Cerebellar cortex (tissue), 1 donor: ENCODE results near the gene PCSK4.
"Not testable (repeated sequence)": the region's sequence is repeated elsewhere in the genome, so short reads cannot be mapped to it uniquely, and the experiment has no call there.

ENCODE experiments used
- DNase-seq: peaks from one replicate; pipeline ENCODE4 v3.0.0-alpha.2; 2015; ENCODE audit warnings: low spot score

The PCSK4 gene

DNA sequence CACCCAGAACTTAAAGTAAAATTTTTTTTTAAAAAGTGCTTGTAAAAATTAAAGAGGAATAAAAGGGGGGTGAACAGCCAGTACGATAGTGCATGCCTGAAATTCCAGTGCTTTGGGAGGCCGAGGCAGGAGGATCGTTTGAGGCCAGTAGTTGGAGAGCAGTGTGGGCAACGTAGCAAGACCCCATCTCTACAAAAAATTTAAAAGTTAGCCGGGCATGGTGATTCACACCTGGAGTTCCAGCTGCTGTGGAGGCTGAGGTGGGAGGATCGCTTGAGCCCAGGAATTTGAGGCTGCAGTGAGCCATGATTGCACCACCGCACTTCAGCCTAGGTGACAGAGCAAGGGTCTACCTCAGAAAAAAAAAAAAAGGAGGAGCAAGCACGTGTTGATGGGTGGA lies 14.9 kb upstream of the PCSK4 start:
- DNase-seq, result no peak

DNA sequence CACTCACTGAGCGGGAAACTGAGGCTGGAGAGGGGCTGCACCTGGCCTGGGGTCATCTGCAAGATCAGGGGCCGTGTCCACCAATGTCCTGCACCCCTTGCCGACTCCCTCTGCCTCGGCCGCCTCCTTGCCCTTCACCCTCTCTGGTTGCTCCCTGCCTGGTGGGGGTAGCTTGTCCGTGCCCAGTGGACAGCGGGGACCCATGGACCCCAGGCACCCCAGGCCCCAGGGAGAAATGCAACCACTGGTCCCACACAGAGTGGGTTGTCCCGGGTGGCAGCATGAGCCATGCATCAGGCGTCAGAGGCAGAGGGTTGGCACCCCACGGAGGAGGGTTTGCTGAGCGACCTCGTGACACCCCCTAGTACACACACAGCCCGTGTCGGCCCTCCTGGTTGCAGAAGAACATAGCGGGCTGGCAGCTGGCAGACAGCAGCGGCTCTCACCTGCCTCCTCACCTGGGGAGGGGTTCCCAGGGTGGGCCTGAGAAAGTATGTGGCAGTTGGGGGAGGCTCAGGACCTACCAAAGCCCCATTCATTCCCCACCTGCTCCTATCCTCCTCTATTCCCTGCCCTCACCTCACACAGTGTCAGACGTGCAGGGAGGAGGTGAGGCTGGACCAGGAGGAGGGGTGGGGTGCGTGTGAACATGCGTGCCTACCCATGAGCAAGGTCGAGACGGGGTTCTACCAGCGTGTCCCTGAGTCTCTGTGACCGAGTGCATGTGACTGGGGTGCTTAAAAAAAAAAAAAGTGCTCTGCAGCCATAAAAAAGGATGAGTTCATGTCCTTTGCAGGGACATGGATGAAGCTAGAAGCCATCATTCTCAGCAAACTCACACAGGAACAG lies 14.0 kb upstream of the PCSK4 start:
- DNase-seq, result no peak

DNA sequence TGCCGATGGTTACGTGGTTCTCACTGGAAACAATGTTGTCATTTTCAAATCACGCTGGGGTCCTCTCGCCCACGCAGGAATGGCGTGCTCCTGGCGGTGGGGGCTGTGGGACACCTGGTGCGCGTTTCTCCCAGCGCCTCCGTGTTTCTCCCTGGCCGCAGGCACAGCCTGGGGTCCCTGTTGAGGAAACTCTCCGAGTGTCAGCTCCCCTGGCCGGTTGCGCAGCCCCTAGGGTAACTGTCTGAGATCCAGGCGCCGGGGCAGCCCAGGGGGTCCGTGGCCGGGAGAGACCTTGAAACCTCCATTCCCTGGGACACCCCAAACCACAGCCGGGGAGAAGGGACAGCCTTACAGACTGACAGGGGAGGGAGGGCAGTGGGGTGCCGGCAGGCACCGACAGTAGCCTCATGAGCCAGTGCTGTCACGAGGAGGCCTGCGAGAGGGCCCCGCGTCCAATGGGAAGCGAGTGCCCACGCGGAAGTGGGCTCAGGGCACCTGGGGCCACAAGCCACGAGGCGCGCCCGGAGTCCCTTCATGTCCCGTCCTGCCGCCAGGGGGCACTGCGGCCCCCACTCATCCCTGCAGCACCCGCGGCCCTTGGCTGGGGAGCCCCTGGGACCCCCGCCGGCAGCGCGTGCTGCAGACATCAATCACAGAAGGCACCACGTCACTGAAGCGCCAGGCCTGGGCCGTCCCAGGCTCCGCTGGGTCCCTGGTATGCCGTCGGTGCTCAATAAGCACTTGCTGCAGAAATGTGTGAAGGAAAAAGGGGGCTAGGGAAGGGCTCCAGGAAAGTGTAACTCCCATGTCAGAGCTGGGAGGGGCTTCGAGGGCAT lies 13.2 kb upstream of the PCSK4 start:
- DNase-seq, result no peak

DNA sequence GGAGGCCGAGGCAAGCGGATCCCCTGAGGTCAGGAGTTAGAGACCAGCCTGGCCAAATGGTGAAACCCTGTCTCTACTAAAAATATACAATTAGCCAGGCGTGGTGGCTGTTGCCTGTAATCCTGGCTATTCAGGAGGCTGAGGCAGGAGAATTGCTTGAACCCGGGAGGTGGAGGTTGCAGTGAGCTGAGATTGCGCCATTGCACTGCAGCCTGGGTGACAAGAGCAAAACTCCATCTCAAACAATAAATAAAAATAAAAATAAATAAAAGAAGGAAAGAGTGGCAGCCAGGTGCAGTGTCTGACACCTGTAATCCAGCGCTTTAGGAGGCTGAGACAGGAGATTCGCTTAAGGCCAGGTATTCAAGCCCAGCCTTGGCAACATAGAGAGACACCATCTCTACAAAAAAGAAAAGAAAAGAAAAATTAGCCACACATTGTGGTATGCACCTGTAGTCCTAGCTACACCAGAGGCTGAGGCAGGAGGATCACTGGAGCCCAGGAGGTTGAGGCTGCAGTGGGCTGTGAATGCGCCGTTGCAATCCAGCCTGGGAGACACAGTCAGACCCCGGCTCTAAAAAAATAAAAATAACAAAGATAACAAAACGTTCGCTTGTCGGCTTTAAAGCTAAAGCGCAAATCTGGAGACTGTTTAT lies 12.4 kb upstream of the PCSK4 start:
- no peak for DNase-seq

DNA sequence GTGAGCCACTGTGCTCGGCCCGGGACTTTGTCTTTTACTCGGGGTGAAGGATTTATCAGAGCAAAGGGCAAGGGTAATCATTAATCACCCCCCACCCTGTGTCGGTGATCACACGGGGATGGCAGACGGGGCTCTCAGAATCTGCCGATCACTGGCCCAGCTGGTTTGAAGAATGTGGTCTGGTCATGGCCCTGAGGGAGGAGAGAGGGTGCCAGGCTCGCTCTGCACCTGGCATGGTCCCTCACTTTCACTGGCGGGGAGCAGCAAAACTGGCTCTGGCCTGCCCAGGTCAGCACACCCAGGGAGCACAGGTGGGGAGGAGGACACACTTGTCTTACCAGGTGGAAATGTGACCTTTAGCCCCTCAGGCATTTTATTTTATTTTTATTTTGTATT lies 11.0 kb upstream of the PCSK4 start:
- no peak for DNase-seq

DNA sequence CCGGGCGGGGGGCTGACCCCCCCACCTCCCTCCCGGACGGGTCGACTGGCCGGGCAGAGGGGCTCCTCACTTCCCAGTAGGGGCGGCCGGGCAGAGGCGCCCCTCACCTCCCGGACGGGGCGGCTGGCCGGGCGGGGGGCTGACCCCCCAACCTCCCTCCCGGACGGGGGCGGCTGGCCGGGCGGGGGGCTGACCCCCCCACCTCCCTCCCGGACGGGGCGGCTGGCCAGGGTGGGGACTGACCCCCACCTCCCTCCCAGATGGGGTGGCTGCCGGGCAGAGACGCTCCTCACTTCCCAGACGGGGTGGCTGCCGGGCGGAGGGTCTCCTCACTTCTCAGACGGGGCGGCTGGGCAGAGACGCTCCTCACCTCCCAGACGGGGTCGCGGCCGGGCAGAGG lies 9.1 kb upstream of the PCSK4 start:
- not testable (repeated sequence) for DNase-seq

DNA sequence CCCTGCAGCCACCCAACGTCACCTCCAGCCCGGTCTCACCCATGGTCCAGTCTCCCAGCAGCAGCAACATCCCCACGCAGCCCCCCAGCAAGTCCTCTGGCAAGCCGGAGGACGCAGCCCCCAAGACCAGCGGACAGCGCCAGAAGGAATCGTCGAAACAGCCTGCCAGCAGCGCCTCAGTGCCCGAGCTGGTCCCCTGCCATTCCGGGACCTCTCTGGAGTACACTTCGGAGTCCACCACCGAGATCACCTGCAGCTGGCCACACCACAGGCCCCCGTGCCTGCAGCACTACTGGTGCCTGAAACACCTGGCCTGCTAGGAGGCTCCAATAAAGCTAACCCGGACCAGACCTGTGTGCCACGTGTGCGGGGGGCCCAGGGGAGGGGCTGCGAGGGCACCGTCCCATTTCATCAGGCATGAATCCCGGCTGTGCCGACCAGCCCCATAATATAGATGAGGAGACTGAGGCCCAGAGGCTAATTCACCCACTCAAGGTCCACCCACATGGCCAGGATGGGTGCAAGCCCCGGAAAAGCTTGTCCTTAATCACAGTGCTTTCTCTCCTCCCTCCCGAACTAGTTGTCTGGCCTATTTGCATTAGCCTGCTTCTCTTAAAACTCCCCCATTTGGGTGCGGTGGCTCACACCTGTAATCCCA lies 7.6 kb upstream of the PCSK4 start:
- DNase-seq, result no peak

DNA sequence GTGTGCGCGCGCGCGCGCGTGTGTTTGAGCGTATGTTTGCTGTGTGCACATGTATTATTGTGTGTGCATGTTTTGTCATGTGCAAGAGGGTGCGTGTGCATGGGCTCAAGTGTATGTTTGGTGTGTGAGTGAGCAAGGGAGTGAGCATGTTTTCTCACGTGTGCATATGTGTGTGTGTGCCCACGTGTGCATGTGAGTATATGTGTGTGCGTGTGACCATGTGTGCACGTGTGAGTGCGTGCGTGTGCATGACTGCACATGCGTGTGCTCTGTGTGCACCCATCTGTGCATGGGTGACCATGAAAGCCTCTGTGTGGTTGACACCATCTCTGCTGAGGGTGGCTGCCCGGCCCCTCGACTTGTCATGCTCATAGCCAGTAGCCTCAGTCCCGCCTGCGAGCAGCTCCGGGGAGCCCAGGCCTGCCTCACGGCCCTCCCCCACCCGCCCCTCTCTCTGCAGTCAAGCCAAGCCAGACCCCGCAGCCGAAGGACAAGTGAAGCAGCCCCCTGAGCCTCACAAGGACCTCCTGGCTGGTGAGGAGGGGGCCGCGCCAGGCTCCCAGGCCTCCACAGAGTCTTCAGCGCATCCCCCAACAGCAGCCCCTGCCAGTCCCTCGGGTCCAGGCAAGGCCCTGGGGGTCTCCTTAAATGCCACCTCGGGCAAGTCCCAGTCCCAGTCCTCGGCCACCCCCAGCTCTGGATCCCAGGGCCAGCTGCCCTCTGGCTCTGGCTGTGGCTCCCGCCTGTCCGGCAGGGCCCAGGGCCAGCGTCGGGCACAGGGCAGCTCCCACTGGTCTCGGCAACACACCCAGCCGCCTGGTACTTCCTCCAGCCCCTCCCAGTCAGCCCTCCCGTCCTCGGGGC lies 6.8 kb upstream of the PCSK4 start:
- DNase-seq, result no peak

DNA sequence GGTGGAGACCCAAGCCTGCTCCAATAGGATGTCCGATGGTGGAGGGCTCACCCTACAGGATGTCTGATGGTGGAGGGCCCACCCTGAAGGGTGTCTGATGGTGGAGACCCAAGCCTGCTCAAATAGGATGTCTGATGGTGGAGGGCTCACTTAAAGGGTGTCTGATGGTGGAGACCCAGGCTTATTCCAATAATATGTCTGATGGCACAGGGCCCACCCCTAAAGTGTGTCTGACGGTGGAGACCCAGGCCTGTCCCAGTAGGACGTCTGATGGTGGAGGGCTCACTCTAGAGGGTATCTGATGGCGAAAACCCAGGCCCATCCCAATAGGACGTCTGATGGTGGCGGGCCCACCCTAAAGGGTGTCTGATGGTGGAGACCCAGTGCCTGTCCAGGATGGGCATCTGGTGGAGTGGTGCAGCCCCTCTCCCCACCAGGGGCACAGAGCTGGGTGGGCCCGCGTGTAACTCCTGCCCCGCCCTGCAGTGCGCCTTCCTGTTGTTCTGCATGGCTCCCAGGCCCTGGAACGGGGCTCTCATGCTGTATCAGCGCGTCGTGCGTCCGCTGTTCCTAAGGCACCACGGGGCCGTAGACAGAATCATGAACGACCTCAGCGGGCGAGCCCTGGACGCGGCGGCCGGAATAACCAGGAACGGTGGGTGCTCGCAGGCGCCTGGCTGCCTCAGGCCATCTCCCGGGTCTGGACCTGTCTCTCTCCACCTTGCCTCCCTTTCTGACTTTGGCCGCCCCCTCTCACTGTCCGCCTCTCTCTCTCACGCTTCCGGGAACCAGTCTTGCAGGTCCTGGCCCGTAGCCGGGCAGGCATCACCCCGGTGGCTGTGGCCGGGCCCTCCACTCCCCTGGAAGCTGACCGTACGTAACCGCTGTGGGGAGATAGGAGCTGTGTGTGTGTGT lies 5.9 kb upstream of the PCSK4 start:
- DNase-seq, result no peak

DNA sequence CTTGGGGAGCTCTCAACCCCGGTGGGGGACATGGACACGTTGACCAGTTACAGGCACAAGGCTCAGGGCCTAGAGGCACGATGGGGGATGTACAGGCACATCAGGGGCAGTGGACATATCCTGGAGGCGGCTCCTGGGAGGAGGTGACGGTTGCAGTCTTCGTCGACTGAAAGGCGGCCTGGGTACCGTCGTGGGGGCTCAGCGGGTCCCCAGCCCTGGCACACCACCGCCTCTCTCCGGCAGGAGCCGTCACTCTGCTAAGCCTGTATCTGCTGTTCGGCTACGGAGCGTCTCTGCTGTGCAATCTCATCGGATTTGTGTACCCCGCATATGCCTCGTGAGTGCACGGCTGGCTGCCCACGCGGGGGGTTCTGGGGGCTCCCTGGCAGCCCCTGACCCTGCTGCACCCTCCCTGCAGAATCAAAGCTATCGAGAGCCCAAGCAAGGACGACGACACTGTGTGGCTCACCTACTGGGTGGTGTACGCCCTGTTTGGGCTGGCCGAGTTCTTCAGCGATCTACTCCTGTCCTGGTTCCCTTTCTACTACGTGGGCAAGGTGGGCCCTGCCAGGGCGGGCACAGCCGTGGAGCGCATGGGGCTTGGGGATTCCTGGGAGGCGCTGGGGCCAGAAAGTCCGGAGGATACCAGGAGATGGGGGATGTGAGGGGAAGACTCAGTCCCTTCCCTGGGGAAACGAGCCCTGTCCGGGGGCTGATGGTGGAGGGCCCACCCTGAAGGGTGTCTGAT lies 5.1 kb upstream of the PCSK4 start:
- DNase-seq, result no peak

DNA sequence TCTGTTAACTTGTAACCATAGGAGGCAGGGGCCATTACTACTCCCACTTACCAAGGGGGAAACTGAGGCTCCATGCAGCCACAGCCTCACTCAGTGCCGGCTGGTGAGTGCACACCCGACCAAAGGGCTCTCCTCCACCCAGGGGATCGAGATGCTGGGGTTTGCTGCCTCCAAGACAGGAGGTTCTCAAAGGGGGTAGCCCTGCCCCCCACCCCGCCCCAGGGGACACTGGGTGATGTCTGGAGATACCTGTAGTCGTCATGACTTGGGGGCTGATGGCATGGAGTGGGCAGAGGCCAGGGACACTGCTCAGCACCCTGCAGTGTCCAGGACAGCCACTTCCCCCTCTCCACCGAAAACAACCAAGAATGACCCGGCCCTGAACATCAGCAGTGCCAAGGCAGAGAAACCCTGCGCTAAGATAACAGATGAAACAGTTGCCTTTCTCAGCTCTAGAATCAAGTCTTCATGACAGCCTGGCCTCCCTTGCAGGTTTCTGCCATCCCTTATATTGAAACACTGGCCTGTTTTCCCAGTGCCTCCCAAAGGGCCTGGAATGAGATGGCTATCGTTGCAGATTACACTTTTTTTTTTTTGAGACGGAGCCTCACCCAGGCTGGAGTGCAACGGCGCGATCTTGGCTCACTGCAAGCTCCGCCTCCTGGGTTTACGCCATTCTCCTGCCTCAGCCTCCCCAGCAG lies 4.1 kb upstream of the PCSK4 start:
- DNase-seq, result no peak

DNA sequence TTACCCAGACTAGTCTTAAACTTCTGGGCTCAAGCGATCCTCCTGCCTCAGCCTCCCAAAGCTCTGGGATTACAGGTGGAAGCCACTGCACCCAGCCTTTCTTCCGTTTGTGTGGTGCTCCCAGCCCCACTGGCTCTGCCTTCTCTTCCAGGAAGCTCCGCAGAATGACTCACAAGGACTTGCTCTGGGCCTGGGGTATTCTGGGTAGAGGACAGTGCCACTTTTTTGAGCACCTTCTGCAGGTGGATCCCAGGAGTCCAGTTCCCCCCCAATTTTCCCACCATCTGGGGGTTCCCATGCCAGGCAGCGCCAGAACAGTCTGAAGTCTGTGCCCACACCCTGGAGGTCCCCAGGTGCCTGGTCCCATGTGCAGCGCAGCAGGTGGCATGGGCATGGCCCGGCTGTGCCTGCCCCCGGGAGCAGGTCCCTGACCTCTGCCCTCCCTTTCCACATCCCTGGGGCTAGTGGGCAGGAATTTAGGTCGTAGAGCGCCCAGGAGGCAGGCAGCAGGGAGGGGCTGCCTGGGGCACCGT lies 2.4 kb upstream of the PCSK4 start:
- no peak for DNase-seq

DNA sequence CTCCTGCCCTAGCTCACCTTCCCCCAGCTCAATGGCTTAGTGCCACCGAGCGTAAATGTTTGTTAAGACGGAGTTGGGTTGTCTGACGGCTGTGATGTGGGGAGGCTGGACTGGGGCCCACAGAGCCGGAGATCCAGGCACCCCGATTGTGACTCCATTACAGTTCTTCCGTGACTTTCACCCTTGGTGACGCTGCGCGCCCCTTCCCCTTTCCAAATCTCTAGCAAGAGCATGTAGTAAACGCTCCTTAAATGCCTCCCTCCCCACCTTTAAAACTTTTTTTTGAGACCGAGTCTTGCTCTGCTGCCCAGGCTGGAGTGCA lies 1.7 kb upstream of the PCSK4 start:
- no peak for DNase-seq

DNA sequence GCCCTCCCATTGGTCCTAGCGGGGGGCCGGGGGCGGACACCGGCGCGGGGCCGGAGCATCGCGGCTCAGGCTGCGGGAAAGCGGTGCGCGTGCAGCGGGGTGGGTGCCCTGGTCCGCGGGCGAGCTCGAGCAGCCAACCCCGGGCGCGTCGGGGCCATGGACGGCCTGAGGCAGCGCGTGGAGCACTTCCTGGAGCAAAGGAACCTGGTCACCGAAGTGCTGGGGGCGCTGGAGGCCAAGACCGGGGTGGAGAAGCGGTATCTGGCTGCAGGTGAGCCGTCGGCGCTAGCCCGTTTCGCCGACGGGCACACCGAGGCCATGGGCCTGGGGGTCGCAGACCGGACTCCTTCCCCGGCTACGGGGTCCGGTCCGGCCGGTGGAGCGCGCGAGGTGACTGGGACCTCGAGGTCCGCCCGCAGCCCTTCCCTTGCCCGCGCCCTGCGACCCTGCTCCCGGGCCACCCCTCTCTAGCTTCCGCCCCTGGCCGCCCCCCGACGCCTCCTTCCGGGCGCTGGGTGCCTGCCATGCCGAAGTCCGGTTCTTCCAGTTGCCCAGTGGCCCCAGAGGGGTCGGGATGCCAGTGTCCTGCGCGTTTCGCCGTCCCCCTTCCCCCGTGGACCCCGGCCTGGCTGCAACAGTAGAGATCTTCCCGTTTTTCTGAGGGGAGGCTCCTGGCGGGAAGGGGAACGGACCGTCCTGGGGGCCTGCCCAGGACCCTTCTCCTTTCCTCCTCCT lies 1.1 kb upstream of the PCSK4 start, which contains the start of gene REEP6:
Gene REEP6, plus strand, starts transcription at position 68 of the 735 bp plus-strand sequence. Its CDS starts 89 bp downstream, at position 157.
- no peak for DNase-seq

DNA sequence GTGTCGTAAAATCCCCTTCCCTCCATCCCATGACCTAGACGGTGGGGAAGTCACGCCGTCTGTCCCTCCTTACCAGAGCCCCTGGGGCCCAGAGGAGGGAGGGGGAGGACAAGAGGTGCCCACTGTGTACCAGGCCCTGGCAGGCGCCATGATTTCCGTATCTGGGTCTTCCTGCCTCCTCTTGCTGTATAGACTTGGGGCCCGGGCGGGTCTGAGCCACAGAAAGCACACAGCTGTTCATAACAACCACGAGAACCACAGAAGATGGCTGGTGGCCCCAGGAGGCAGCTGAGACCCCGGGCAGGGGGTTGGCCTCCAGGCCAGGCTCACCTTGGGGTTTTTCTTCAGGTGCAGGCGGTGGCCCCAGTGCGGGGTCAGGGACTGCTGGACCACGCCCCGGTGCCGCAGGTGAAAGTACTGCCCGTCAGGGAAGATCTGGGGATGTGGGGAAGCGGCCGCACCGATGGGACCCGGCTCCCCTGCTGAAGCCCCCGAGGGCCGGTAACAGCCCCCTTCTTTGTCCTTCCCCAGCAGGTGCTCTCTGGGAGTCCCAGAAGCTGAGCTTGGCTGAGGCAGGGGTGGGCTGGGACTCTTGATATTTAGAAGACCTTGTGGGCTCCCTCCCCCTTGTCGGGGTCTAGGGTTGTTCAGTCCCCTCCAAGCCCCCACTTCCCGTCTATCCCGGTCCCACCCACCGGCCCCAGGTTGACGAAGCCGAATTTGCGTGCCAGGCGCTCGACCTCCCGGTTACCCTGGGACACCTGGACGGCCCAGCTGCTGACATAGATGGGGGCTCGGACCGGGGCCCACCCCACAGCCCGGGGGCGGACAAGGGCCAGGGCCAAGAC lies 463 bp downstream of the PCSK4 start:
- DNase-seq, result no peak

DNA sequence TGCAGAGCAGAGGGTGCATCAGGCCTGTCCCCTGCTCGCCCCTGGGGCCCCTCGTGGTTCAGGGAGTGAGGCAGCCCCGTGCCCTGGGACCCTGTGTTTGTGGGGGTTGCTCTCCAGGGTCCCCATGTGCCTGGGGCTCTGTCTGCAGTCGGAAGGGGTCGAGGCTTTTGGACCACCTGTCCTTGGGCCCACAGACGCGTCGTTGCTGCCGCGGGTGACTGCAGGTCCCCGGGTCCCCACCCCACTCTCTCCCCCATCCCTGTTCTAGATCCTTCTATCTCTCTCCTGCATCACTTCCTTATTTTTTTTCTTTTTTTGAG lies 1.9 kb downstream of the PCSK4 start:
- DNase-seq, result no peak
